ENCODE data around the gene PPP6R1. TPM values are rescaled to one million over a fixed set of nuclear protein-coding genes. Genes with fewer than 3 reads are reported as not detected.
A peak's percentile ranks its signal among the peaks of the same experiment; 100 is the strongest.

The PPP6R1 gene
- total and polyA plus RNA-seq, 2 of the 13 experiments (the other 11 are each of a cell fraction or from before 2014, with no cell fraction given), result 25.8 to 54.0 TPM

DNA sequence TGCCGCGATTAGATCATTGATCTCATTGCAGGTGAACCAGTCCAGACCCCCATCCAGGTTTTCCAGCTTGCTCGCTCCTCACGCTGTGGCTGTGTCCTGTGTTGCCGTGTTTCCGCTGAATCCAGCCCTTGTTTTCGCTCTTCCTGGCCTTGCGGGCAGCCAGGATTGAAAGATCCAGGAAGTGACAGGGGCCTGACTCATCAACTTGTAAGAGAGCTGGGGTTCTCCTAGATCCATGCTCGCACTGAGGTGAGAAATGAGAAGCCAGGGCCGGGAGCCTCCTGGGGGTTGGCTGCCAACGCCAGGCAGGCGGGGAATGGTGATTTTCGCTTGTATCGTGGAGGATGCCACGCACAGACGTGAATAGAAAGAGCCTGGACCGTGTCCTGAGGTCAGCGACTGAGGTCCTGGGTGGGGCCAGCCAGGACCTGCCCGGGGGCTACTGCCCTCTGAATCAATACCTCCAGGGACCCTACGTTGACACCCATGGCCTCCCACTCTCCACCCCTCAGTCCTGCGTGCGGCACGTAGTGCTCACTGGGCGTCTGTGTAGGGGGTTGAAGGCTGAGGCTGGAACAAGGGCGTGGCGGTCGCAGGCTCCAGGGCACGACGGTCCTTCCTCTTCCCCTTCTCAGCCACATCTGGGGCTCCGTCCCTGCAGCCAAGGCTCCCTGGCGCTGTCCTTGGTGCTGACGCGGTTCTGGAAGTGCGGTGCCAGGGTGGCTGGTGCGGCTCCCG, 42.2 kb downstream of the PPP6R1 start (continued):
- TF ChIP-seq, protein P1, sequence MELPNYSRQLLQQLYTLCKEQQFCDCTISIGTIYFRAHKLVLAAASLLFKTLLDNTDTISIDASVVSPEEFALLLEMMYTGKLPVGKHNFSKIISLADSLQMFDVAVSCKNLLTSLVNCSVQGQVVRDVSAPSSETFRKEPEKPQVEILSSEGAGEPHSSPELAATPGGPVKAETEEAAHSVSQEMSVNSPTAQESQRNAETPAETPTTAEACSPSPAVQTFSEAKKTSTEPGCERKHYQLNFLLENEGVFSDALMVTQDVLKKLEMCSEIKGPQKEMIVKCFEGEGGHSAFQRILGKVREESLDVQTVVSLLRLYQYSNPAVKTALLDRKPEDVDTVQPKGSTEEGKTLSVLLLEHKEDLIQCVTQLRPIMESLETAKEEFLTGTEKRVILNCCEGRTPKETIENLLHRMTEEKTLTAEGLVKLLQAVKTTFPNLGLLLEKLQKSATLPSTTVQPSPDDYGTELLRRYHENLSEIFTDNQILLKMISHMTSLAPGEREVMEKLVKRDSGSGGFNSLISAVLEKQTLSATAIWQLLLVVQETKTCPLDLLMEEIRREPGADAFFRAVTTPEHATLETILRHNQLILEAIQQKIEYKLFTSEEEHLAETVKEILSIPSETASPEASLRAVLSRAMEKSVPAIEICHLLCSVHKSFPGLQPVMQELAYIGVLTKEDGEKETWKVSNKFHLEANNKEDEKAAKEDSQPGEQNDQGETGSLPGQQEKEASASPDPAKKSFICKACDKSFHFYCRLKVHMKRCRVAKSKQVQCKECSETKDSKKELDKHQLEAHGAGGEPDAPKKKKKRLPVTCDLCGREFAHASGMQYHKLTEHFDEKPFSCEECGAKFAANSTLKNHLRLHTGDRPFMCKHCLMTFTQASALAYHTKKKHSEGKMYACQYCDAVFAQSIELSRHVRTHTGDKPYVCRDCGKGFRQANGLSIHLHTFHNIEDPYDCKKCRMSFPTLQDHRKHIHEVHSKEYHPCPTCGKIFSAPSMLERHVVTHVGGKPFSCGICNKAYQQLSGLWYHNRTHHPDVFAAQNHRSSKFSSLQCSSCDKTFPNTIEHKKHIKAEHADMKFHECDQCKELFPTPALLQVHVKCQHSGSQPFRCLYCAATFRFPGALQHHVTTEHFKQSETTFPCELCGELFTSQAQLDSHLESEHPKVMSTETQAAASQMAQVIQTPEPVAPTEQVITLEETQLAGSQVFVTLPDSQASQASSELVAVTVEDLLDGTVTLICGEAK (IDR thresholded peaks at IDR 0.05), result no peak
- TF ChIP-seq, protein P1 (CRISPR knock-in tag; IDR thresholded peaks at IDR 0.05), result no peak
- TF ChIP-seq GABPB1 (CRISPR knock-in tag; IDR thresholded peaks at IDR 0.05) (peak; percentile 85), FOXP1 (IDR thresholded peaks at IDR 0.05) (peak; percentile 63; the same call in 1 of the 2 replicates), FOXP1 (CRISPR knock-in tag; IDR thresholded peaks at IDR 0.05) (peak; percentile 65), ZFP36 (IDR thresholded peaks at IDR 0.05; ENCODE audit: borderline replicate concordance, low read depth, low read length, partially characterized antibody) (no peak), ZNF510 (CRISPR knock-in tag; IDR thresholded peaks at IDR 0.05; ENCODE audit: low read depth) (no peak; the same call in none of the 2 replicates), NR2C2 (CRISPR knock-in tag; IDR thresholded peaks at IDR 0.05; ENCODE audit: borderline replicate concordance) (peak; percentile 48), ZNF577 (CRISPR knock-in tag; IDR thresholded peaks at IDR 0.05; ENCODE audit: borderline replicate concordance, low read depth) (no peak), ZNF121 (CRISPR knock-in tag; IDR thresholded peaks at IDR 0.05) (peak; percentile 54), ZNF337 (CRISPR knock-in tag; IDR thresholded peaks at IDR 0.05; ENCODE audit: borderline replicate concordance, low read depth) (peak; percentile 92; the same call in 1 of the 2 replicates), TBL1XR1 (IDR thresholded peaks at IDR 0.05; ENCODE audit: borderline replicate concordance, low read length, partially characterized antibody) (peak; percentile 91), ZBTB21 (CRISPR knock-in tag; IDR thresholded peaks at IDR 0.05) (peak; percentile 58)
- TF ChIP-seq, protein P2, sequence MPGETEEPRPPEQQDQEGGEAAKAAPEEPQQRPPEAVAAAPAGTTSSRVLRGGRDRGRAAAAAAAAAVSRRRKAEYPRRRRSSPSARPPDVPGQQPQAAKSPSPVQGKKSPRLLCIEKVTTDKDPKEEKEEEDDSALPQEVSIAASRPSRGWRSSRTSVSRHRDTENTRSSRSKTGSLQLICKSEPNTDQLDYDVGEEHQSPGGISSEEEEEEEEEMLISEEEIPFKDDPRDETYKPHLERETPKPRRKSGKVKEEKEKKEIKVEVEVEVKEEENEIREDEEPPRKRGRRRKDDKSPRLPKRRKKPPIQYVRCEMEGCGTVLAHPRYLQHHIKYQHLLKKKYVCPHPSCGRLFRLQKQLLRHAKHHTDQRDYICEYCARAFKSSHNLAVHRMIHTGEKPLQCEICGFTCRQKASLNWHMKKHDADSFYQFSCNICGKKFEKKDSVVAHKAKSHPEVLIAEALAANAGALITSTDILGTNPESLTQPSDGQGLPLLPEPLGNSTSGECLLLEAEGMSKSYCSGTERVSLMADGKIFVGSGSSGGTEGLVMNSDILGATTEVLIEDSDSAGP (CRISPR knock-in tag; IDR thresholded peaks at IDR 0.05; ENCODE audit: borderline replicate concordance), result peak; percentile 76
- TF ChIP-seq, protein P3, sequence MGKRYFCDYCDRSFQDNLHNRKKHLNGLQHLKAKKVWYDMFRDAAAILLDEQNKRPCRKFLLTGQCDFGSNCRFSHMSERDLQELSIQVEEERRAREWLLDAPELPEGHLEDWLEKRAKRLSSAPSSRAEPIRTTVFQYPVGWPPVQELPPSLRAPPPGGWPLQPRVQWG (CRISPR knock-in tag; IDR thresholded peaks at IDR 0.05; ENCODE audit: borderline replicate concordance, low read depth), result peak; percentile 16; the same call in 1 of the 2 replicates
- TF ChIP-seq, protein P4, sequence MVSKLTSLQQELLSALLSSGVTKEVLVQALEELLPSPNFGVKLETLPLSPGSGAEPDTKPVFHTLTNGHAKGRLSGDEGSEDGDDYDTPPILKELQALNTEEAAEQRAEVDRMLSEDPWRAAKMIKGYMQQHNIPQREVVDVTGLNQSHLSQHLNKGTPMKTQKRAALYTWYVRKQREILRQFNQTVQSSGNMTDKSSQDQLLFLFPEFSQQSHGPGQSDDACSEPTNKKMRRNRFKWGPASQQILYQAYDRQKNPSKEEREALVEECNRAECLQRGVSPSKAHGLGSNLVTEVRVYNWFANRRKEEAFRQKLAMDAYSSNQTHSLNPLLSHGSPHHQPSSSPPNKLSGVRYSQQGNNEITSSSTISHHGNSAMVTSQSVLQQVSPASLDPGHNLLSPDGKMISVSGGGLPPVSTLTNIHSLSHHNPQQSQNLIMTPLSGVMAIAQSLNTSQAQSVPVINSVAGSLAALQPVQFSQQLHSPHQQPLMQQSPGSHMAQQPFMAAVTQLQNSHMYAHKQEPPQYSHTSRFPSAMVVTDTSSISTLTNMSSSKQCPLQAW (CRISPR knock-in tag; IDR thresholded peaks at IDR 0.05), result peak; percentile 95
